ENCODE measurements around the gene AK5.

Gene AK5

DNA sequence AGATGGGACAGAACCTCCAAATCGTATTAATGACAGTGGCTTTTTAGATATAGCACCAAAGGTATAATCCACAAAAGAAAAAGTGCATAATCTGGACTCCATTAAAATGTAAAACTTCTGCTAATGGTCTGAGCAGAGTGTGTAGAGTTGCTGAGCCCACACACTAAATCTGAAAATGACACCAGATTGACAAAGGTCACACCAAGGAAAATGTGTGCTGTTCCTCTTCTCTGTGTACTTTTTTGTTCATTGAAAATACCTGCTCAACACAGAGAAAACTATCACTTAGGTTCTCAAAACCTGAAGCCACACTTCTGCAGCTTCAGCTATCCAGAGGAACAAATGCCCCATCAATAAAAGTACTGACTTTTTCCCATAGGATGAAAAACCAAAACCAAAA, 146.2 kb downstream of the AK5 start:
- H3K4me3 ChIP-seq (ENCODE audit: low read length) = no peak overlapping the region
- H3K9me3 ChIP-seq (replicated peaks; ENCODE audit: insufficient read depth, low read length) = no peaks in the 10 kb centered on the region

DNA sequence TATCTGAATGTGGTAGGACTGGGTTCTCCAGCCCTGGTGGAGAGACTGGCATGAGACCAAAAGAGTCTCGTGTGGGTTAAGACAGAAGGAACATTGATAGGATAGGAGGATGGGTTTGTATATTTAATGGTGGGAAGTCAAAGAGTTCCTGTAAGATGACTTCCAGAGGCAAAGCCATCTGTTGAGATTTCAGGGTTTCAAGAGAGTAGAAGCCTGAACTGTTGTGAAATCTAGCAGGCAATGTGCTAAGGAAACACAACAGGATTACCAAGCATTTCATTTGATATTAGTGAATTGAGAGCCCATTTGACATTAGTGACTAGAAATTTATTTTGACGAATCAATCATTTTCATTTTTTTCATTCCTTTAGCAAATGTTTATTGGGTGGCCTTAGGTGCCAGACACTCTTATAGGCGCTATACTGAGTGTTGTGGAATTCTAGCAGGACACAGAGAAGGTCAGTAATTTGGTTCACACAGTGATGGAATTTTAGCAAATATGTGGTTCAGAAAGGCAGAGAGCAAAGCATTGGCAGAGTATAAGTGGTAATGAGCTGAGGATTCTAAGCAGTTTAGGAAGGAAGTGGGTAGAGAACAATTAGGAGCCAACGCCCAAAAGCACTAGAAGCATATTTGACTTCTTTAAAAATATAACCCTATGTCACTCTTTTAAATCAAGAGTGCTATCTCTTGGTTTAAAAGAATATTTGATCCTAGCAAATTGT, 149.3 kb downstream of the AK5 start:
- no peaks in the 10 kb centered on the region for H3K9me2 ChIP-seq (replicated peaks; ENCODE audit: insufficient read depth, low read length)
- H3K4me2 ChIP-seq (ENCODE audit: low read depth, low read length) = no peak overlapping the region
- no peaks in the 10 kb centered on the region for H3F3A ChIP-seq (ENCODE audit: insufficient read depth, low read length)
- H3K79me2 ChIP-seq (ENCODE audit: low read length) = no peaks in the 10 kb centered on the region
- no peaks in the 10 kb centered on the region for H3K36me3 ChIP-seq (replicated peaks; ENCODE audit: insufficient read depth, low read length)
- no peaks in the 10 kb centered on the region for H3K4me1 ChIP-seq (ENCODE audit: low read length)
- H3K27me3 ChIP-seq (replicated peaks; ENCODE audit: insufficient read depth, low read length) = no peaks in the 10 kb centered on the region
- H3K4me3 ChIP-seq (ENCODE audit: low read length) = no peak overlapping the region
- TF ChIP-seq, protein P1, sequence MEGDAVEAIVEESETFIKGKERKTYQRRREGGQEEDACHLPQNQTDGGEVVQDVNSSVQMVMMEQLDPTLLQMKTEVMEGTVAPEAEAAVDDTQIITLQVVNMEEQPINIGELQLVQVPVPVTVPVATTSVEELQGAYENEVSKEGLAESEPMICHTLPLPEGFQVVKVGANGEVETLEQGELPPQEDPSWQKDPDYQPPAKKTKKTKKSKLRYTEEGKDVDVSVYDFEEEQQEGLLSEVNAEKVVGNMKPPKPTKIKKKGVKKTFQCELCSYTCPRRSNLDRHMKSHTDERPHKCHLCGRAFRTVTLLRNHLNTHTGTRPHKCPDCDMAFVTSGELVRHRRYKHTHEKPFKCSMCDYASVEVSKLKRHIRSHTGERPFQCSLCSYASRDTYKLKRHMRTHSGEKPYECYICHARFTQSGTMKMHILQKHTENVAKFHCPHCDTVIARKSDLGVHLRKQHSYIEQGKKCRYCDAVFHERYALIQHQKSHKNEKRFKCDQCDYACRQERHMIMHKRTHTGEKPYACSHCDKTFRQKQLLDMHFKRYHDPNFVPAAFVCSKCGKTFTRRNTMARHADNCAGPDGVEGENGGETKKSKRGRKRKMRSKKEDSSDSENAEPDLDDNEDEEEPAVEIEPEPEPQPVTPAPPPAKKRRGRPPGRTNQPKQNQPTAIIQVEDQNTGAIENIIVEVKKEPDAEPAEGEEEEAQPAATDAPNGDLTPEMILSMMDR (IDR thresholded peaks at IDR 0.05; ENCODE audit: low read length) = no peak
- TF ChIP-seq EZH2 (optimal IDR thresholded peaks at IDR 0.05; ENCODE audit: low read depth, low read length) = no peak
- TF ChIP-seq EZH2phosphoT487 (IDR thresholded peaks at IDR 0.05; ENCODE audit: low read length) = no peak
- no peak overlapping the region for H3K9ac ChIP-seq (ENCODE audit: low read length)
- H3K9me3 ChIP-seq (replicated peaks; ENCODE audit: insufficient read depth, low read length) = no peaks in the 10 kb centered on the region
- no peak overlapping the region for H2AFZ ChIP-seq (ENCODE audit: low read length)
- DNase-seq = no peak
- no peaks in the 10 kb centered on the region for H4K20me1 ChIP-seq (ENCODE audit: insufficient read depth, low read length)
- H3K27ac ChIP-seq (ENCODE audit: low read length) = no peak overlapping the region

More for the DNA sequence above, 146.2 kb downstream of the AK5 start:
- no peak for TF ChIP-seq EZH2 (optimal IDR thresholded peaks at IDR 0.05; ENCODE audit: low read depth, low read length)
- TF ChIP-seq, protein P1 (IDR thresholded peaks at IDR 0.05; ENCODE audit: low read length) = no peak
- TF ChIP-seq EZH2phosphoT487 (IDR thresholded peaks at IDR 0.05; ENCODE audit: low read length) = no peak
- Histone ChIP-seq H3K36me3 (replicated peaks; ENCODE audit: insufficient read depth, low read length) (no peaks in the 10 kb centered on the region), H3K27ac (ENCODE audit: low read length) (no peak overlapping the region), H3K27me3 (replicated peaks; ENCODE audit: insufficient read depth, low read length) (no peaks in the 10 kb centered on the region), H3K4me1 (ENCODE audit: low read length) (no peaks in the 10 kb centered on the region), H3K79me2 (ENCODE audit: low read length) (no peaks in the 10 kb centered on the region), H3F3A (ENCODE audit: insufficient read depth, low read length) (no peaks in the 10 kb centered on the region), H2AFZ (ENCODE audit: low read length) (no peak overlapping the region), H3K4me2 (ENCODE audit: low read depth, low read length) (no peak overlapping the region), H3K9me2 (replicated peaks; ENCODE audit: insufficient read depth, low read length) (no peaks in the 10 kb centered on the region), H4K20me1 (ENCODE audit: insufficient read depth, low read length) (no peaks in the 10 kb centered on the region), H3K9ac (ENCODE audit: low read length) (no peak overlapping the region)
- DNase-seq = no peak

- no peak overlapping the region for H3K27ac ChIP-seq (ENCODE audit: low read length)
- no peak overlapping the region for H2AFZ ChIP-seq (ENCODE audit: low read length)
- H3F3A ChIP-seq (ENCODE audit: insufficient read depth, low read length) = no peaks in the 10 kb centered on the region
- no peaks in the 10 kb centered on the region for H3K4me1 ChIP-seq (ENCODE audit: low read length)
- no peak for TF ChIP-seq EZH2 (optimal IDR thresholded peaks at IDR 0.05; ENCODE audit: low read depth, low read length)
- no peak for TF ChIP-seq EZH2phosphoT487 (IDR thresholded peaks at IDR 0.05; ENCODE audit: low read length)
- no peak for DNase-seq
- no peaks in the 10 kb centered on the region for H3K9me3 ChIP-seq (replicated peaks; ENCODE audit: insufficient read depth, low read length)
- H3K79me2 ChIP-seq (ENCODE audit: low read length) = no peaks in the 10 kb centered on the region
- H3K9me2 ChIP-seq (replicated peaks; ENCODE audit: insufficient read depth, low read length) = no peaks in the 10 kb centered on the region
- H3K36me3 ChIP-seq (replicated peaks; ENCODE audit: insufficient read depth, low read length) = no peaks in the 10 kb centered on the region
- no peaks in the 10 kb centered on the region for H3K27me3 ChIP-seq (replicated peaks; ENCODE audit: insufficient read depth, low read length)
- H3K4me3 ChIP-seq (ENCODE audit: low read length) = no peak overlapping the region
- H3K9ac ChIP-seq (ENCODE audit: low read length) = no peak overlapping the region
- H3K4me2 ChIP-seq (ENCODE audit: low read depth, low read length) = no peak overlapping the region
- no peaks in the 10 kb centered on the region for H4K20me1 ChIP-seq (ENCODE audit: insufficient read depth, low read length)
Observed at GRCh38 chr1:77433934-77434333, 152.1 kb downstream of the AK5 start.

GRCh38 chr1:77434967-77435366, 153.1 kb downstream of the AK5 start:
- Histone ChIP-seq H3K9me2 (replicated peaks; ENCODE audit: insufficient read depth, low read length) (no peaks in the 10 kb centered on the region), H4K20me1 (ENCODE audit: insufficient read depth, low read length) (no peaks in the 10 kb centered on the region), H3K9me3 (replicated peaks; ENCODE audit: insufficient read depth, low read length) (no peaks in the 10 kb centered on the region), H3K36me3 (replicated peaks; ENCODE audit: insufficient read depth, low read length) (no peaks in the 10 kb centered on the region), H3K79me2 (ENCODE audit: low read length) (no peaks in the 10 kb centered on the region), H3K9ac (ENCODE audit: low read length) (no peak overlapping the region), H3F3A (ENCODE audit: insufficient read depth, low read length) (no peaks in the 10 kb centered on the region), H3K27ac (ENCODE audit: low read length) (no peak overlapping the region), H3K4me3 (ENCODE audit: low read length) (no peak overlapping the region), H3K4me1 (ENCODE audit: low read length) (no peaks in the 10 kb centered on the region), H2AFZ (ENCODE audit: low read length) (no peak overlapping the region), H3K4me2 (ENCODE audit: low read depth, low read length) (no peak overlapping the region), H3K27me3 (replicated peaks; ENCODE audit: insufficient read depth, low read length) (no peaks in the 10 kb centered on the region)
- DNase-seq = no peak
- TF ChIP-seq, protein P1 (IDR thresholded peaks at IDR 0.05; ENCODE audit: low read length) = no peak
- TF ChIP-seq EZH2 (optimal IDR thresholded peaks at IDR 0.05; ENCODE audit: low read depth, low read length) (no peak), EZH2phosphoT487 (IDR thresholded peaks at IDR 0.05; ENCODE audit: low read length) (no peak)

Data from MM.1S (cell line).